MM.1S (cell line): Measurements from ENCODE around the gene SLC43A1.

ENCODE experiments used
- DNase-seq: peaks from one replicate; pipeline ENCODE4 v3.0.0-alpha.2; 2015
- H2AFZ ChIP-seq: fragments of 300-600 bp; sonication (generic); 2 replicates; pipeline ENCODE4 v1.6.0; 2016; ENCODE audit warnings: antibody characterized with exemption, low read length
- H3F3A ChIP-seq: fragments of 300-600 bp; sonication (generic); 2 replicates; pipeline ENCODE4 v1.6.1; 2016; ENCODE audit warnings: mild to moderate bottlenecking, antibody characterized with exemption, low read length, moderate library complexity, mixed read lengths; ENCODE audit not compliant: insufficient read depth
- H3K27ac ChIP-seq: fragments of 300-600 bp; sonication (generic); 2 replicates; pipeline ENCODE4 v1.5.1; 2016; ENCODE audit warnings: mild to moderate bottlenecking, low read length
- H3K27me3 ChIP-seq: fragments of 300-600 bp; sonication (generic); replicated peaks from 2 replicates; pipeline ENCODE4 v1.6.0; 2016; ENCODE audit warnings: low read length; ENCODE audit not compliant: insufficient read depth
- H3K36me3 ChIP-seq: fragments of 300-600 bp; sonication (generic); replicated peaks from 2 replicates; pipeline ENCODE4 v1.6.1; 2016; ENCODE audit warnings: mild to moderate bottlenecking, low read length, mixed read lengths; ENCODE audit not compliant: insufficient read depth
- H3K4me1 ChIP-seq: fragments of 300-600 bp; sonication (generic); 2 replicates; pipeline ENCODE4 v1.6.1; 2016; ENCODE audit warnings: low read length, mixed read lengths
- H3K4me2 ChIP-seq: fragments of 300-600 bp; sonication (generic); 2 replicates; pipeline ENCODE4 v1.6.0; 2016; ENCODE audit warnings: low read depth, low read length
- H3K4me3 ChIP-seq: fragments of 300-600 bp; sonication (generic); 2 replicates; pipeline ENCODE4 v1.5.1; 2016; ENCODE audit warnings: low read length, mixed read lengths
- H3K79me2 ChIP-seq: fragments of 300-600 bp; sonication (generic); 2 replicates; pipeline ENCODE4 v1.6.1; 2016; ENCODE audit warnings: mixed run types, low read length, mixed read lengths
- H3K9ac ChIP-seq: fragments of 300-600 bp; sonication (generic); 2 replicates; pipeline ENCODE4 v1.6.1; 2016; ENCODE audit warnings: low read length, mixed read lengths
- H3K9me2 ChIP-seq: fragments of 300-600 bp; sonication (generic); replicated peaks from 2 replicates; pipeline ENCODE4 v1.6.1; 2016; ENCODE audit warnings: mild to moderate bottlenecking, low read length, mixed read lengths; ENCODE audit not compliant: insufficient read depth
- H3K9me3 ChIP-seq: fragments of 300-600 bp; sonication (generic); replicated peaks from 2 replicates; pipeline ENCODE4 v1.6.1; 2016; ENCODE audit warnings: mild to moderate bottlenecking, low read length, mixed read lengths; ENCODE audit not compliant: insufficient read depth
- H4K20me1 ChIP-seq: fragments of 300-600 bp; sonication (generic); 2 replicates; pipeline ENCODE4 v1.6.1; 2016; ENCODE audit warnings: mild to moderate bottlenecking, low read length, moderate library complexity, mixed read lengths; ENCODE audit not compliant: insufficient read depth
- EZH2 ChIP-seq: fragments of 300-600 bp; sonication (generic); optimal IDR thresholded peaks from 2 replicates; pipeline ENCODE3; 2017; ENCODE audit warnings: low read depth, mild to moderate bottlenecking, antibody characterized with exemption, low read length, mixed read lengths
- EZH2phosphoT487 ChIP-seq: fragments of 300-600 bp; sonication (generic); IDR thresholded peaks from 2 replicates; pipeline ENCODE4 v1.6.1; 2018; ENCODE audit warnings: antibody characterized with exemption, low read length
- TF ChIP-seq, protein P1 (sequence below): fragments of 300-600 bp; sonication (generic); IDR thresholded peaks from 2 replicates; pipeline ENCODE4 v1.5.1; 2016; ENCODE audit warnings: antibody characterized with exemption, low read length, mixed read lengths

The SLC43A1 gene

DNA sequence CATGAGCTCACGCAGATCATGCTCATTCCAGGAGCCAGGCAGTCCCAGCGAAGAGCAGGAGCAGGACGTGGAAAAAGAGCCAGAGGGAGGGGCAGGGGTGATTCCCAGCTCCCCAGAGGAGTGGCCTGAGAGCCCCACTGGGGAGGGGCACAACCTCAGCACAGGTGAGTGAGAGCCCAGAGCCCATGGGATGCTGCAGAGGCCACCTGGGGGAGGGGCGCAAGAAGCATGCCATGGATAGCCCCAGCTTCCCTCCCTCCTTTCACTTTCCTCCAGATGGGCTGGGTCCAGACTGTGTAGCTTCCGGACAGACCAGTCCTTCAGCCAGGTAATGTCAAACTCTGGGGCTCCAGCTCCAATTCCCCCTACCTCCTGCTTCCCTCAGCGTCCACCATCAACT, 28.1 kb upstream of the SLC43A1 start:
- H3K9me2 ChIP-seq = no peaks in the 10 kb centered on the region
- H3K36me3 ChIP-seq = no peaks in the 10 kb centered on the region
- H3K4me1 ChIP-seq = peaks cover 12% of the 10 kb centered on the region
- no peaks in the 10 kb centered on the region for H3K27me3 ChIP-seq
- H3K27ac ChIP-seq = no peak overlapping the region
- no peak overlapping the region for H3K4me3 ChIP-seq
- no peak overlapping the region for H2AFZ ChIP-seq
- no peak overlapping the region for H3K9ac ChIP-seq
- no peak overlapping the region for H3K4me2 ChIP-seq
- no peaks in the 10 kb centered on the region for H3K9me3 ChIP-seq
- peaks cover 18% of the 10 kb centered on the region for H3F3A ChIP-seq
- no peaks in the 10 kb centered on the region for H4K20me1 ChIP-seq
- no peak for DNase-seq
- H3K79me2 ChIP-seq = no peaks in the 10 kb centered on the region
- TF ChIP-seq EZH2phosphoT487 = no peak
- no peak for TF ChIP-seq EZH2
- TF ChIP-seq, protein P1, sequence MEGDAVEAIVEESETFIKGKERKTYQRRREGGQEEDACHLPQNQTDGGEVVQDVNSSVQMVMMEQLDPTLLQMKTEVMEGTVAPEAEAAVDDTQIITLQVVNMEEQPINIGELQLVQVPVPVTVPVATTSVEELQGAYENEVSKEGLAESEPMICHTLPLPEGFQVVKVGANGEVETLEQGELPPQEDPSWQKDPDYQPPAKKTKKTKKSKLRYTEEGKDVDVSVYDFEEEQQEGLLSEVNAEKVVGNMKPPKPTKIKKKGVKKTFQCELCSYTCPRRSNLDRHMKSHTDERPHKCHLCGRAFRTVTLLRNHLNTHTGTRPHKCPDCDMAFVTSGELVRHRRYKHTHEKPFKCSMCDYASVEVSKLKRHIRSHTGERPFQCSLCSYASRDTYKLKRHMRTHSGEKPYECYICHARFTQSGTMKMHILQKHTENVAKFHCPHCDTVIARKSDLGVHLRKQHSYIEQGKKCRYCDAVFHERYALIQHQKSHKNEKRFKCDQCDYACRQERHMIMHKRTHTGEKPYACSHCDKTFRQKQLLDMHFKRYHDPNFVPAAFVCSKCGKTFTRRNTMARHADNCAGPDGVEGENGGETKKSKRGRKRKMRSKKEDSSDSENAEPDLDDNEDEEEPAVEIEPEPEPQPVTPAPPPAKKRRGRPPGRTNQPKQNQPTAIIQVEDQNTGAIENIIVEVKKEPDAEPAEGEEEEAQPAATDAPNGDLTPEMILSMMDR = no peak

DNA sequence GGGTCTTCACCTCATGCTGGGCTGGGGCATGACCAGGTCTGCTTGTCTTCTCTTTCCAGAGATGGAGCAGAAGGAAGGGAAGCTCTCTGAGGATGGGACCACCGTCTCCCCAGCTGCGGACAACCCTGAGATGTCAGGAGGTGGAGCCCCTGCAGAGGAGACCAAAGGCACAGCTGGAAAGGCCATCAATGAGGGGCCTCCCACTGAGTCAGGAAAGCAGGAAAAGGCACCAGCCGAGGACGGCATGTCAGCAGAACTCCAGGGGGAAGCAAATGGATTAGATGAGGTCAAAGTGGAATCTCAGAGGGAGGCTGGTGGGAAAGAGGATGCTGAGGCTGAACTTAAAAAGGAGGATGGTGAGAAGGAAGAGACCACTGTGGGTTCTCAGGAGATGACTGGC, 27.1 kb upstream of the SLC43A1 start:
- Histone ChIP-seq H3K9me3 (no peaks in the 10 kb centered on the region), H2AFZ (no peak overlapping the region), H3K9me2 (no peaks in the 10 kb centered on the region), H3K79me2 (no peaks in the 10 kb centered on the region), H3K4me1 (peaks cover 7% of the 10 kb centered on the region), H3K27me3 (no peaks in the 10 kb centered on the region), H3K4me3 (no peak overlapping the region), H3F3A (peaks cover 8% of the 10 kb centered on the region), H3K9ac (no peak overlapping the region), H4K20me1 (no peaks in the 10 kb centered on the region), H3K36me3 (no peaks in the 10 kb centered on the region), H3K4me2 (no peak overlapping the region), H3K27ac (no peak overlapping the region)
- DNase-seq = no peak
- TF ChIP-seq, protein P1 = no peak
- no peak for TF ChIP-seq EZH2
- TF ChIP-seq EZH2phosphoT487 = no peak

DNA sequence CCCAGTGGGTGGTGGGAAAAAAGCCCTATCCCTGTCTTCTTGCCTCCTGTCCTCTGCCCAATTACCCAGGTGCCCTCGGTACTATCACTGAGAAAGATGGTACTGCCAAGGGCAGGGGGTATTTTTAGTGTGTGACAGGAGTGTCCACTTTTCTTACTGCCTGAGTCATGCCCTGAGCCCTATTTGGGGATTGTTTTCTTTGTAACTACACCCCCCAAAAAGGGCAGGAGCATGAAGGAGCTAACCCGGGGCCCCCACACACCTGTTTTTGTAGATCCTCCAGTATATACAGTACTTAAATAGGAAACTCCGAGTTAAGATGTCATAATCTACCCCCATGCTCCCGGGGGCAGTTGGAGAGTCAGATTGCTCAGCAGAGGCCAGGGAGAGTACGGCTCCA, 25.7 kb upstream of the SLC43A1 start:
- no peak for DNase-seq
- no peaks in the 10 kb centered on the region for H3K4me1 ChIP-seq
- no peaks in the 10 kb centered on the region for H3K9me2 ChIP-seq
- H2AFZ ChIP-seq = no peak overlapping the region
- TF ChIP-seq EZH2phosphoT487 (no peak), EZH2 (no peak)
- TF ChIP-seq, protein P1 = no peak
- no peaks in the 10 kb centered on the region for H4K20me1 ChIP-seq
- H3K4me2 ChIP-seq = no peak overlapping the region
- H3K36me3 ChIP-seq = no peaks in the 10 kb centered on the region
- H3K9me3 ChIP-seq = no peaks in the 10 kb centered on the region
- no peaks in the 10 kb centered on the region for H3F3A ChIP-seq
- H3K27me3 ChIP-seq = no peaks in the 10 kb centered on the region
- no peak overlapping the region for H3K9ac ChIP-seq
- no peak overlapping the region for H3K27ac ChIP-seq
- no peak overlapping the region for H3K4me3 ChIP-seq
- H3K79me2 ChIP-seq = no peaks in the 10 kb centered on the region

DNA sequence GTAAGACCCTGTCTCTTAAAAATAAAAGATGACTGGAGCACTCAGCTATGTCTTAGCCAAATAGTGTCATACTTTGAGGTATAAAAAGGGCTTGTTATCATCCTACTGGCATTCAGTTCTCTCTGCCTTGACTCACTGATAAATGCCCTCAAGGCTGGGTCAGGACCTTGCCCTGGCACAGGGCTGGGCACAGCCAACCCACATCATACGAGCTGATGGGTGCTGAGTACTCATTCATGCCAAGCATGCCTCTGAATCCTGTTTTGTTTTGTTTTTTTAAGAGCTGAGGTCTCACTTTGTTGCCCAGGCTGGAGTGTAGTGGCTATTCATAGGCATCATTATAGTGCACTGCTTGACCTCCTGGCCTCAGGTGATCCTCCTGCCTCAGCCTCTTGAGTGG, 23.8 kb upstream of the SLC43A1 start:
- Histone ChIP-seq H2AFZ (no peak overlapping the region), H3K27ac (no peak overlapping the region), H3K79me2 (no peaks in the 10 kb centered on the region), H4K20me1 (no peaks in the 10 kb centered on the region), H3K4me3 (no peak overlapping the region), H3K4me2 (no peak overlapping the region), H3K36me3 (no peaks in the 10 kb centered on the region), H3F3A (no peaks in the 10 kb centered on the region), H3K27me3 (no peaks in the 10 kb centered on the region), H3K9ac (no peak overlapping the region), H3K9me3 (no peaks in the 10 kb centered on the region), H3K4me1 (no peaks in the 10 kb centered on the region), H3K9me2 (no peaks in the 10 kb centered on the region)
- TF ChIP-seq EZH2phosphoT487 = no peak
- TF ChIP-seq, protein P1 = no peak
- no peak for TF ChIP-seq EZH2
- DNase-seq = no peak
